Activated CD4-positive, alpha-beta T cell treated with anti-CD3 and anti-CD28 coated beads, Interleukin-2, amount 50 U/mL, for 4 hours (primary cell): ENCODE results near the gene TEAD1.

Experiments used
- DNase-seq, 2 experiments: peaks; one replicate each; pipeline ENCODE4 v3.0.0-alpha.2; 2020

TEAD1 gene

GRCh38 chr11:12715941-12716340 lies 41.7 kb downstream of the TEAD1 start:
- DNase-seq: no peak

DNA sequence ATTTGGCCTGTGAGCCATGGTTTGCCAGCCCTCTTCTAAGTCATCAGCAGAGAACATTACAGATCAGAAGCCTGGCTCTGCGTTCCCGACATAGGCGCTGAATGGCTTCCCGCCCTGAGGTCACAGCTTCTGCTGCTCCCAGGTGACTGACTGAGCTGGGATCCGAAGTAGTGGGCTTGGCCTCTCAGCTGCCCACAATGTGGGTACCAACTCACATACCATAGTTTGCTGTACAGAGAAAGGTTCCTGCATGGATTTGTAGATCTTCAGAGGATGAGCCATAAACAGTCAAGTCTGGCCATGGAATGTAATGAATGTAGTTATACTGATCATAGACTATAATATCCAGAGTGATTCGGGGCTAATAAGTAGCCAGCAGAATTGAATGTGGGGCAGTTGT lies 42.6 kb downstream of the TEAD1 start:
- no peak for DNase-seq

- no peak for DNase-seq
Measured at GRCh38 chr11:12717851-12718291, 43.6 kb downstream of the TEAD1 start.

GRCh38 chr11:12719221-12719620 lies 45.0 kb downstream of the TEAD1 start:
- no peak for DNase-seq

DNA sequence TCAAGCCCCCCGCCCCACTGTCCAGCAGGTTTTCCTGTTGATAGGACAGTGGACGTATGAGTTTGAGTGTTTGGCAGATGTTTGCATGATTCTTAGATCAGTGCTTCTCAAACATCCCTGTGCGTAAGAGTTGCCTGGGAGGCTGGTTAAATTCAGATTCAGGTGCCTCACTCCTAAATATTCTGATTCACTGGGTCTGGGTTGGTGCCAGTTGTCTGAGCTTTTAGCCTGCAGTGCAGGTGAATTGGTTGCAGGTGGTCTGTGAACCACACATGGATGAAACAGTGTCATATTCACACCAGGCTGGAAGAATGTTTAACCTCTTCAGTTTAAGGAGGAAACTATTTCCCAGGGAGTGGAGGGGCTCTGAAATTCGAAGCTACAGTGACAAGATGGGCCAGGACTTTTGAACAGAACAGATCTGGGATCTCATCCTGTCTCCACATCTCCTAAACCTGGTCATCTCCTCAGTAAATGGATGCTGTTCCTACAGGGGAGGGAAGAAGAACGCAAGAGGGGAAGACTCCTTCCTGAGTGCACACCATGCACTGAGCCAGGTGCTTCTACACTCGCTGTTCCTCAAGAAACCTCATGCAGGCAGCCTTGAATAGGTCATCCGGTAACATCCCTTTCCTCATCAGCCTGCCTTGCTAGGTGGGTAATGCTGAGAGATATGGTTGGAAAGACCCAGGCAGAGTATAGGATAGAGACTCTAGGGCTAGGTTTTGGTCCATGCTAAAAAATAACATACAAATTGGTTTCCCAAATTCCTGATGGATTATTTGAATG lies 47.8 kb downstream of the TEAD1 start:
- no peak for DNase-seq

DNA sequence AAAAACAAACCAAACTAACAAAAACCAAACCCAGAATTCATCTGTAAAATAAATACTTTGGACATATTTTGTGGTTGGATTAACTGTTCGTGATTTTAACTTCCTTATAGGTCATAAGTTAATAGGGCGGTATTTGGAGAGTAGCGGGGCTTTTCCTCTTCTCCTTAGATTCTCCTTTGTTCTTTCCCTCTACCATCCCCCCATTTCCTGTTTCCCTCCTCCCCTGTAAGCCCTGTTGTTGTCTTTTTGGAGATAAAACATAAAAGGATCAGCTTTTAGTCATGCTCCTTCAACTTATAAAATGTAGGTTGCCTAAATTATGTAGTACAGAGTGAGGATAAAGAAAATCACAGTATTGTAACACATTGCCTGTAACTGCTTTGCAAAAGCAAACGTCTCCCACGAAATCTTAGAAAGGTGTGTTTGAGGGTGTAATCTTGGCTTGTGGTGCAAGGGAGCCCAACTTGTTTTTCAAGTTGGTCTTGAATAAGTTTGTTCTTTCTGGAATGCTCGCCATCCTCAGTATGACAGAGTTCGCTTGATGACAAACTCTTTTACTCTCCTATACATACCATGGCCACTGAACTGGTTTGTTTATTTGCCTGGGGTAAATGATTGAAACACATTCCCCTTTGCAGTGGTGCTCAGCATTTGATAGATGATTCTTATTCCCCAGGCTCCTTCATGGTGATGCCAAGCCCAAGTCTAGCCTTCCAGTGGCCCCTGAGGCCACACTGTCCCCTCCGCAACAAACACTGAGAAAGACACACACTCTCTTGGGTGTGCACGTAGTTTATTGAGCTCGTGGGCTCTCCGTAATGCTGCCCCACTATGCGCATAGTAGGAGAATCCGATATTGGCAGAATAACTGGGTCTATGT lies 49.4 kb downstream of the TEAD1 start:
- DNase-seq: no peak

DNA sequence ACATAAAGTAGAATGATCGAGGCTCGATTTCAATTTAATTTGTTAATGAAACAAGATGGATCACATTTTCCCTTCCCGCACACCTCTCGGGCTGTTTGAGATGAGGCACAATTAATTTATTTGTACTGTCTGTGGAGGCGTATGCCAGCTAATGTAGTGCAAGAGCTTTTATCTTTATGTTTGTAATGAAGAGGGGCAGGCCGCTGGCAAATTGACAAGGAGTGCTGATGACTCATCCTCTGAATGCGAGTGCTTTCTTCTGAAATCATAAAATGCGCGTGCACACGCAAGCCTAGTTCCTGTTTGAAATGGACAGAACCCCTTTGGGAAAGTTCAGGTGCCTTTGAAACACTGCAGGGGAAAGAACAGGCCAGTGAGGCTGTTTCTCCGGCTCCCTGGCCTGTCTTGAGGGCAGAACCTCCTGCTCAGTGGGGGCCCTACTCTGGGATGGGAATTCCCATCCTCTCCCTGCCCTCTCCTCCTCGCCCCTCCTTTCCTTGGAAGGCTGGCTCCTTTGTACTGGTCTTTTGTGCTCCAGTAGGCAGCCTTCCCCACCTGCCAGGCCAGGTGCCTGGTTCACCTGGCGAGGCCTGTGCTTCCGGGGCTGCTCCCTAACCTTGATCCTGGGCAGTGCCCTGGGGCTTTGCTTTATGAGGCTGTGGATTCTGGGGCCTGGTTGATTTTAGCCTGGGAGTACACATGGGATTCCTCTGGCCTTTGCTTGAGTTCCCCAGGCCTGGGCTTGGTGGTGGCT lies 50.3 kb downstream of the TEAD1 start:
- no peak for DNase-seq

DNA sequence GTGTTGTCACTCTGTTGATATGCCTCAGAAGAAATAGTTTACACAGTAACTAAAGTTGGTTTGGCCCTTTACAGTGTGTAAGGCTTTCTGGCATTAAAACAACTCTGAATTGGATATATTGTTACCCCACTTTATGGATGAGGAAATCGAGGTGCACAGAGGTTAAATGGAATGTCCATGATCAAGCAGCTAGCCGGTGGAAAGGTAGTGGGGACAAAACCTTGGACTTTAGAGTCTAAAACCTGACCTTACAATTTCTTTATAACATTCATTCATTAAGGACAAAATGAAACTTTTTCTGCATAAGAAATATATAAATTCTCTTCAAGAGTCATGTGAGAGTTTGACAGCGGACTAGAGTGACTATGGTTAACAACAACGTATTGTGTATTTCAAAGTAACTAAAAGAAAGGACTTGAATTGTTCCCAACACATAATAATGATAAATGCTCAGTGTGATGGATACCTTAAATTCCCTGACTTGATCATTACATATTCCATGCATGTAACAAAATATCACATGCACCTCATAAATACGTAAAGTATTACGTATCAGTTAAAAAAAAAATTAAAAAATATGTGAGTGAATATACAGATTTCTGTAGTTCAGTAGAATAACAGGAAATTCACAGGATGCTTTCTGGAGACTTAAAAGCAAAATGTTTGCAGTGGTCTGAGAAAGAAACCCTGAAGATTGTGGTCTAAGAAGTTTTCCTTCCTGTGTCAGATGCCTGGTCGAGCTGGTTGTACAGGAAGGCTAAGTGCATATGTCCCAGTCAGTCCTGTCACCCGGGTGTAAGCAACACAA lies 51.0 kb downstream of the TEAD1 start:
- DNase-seq: no peak

DNA sequence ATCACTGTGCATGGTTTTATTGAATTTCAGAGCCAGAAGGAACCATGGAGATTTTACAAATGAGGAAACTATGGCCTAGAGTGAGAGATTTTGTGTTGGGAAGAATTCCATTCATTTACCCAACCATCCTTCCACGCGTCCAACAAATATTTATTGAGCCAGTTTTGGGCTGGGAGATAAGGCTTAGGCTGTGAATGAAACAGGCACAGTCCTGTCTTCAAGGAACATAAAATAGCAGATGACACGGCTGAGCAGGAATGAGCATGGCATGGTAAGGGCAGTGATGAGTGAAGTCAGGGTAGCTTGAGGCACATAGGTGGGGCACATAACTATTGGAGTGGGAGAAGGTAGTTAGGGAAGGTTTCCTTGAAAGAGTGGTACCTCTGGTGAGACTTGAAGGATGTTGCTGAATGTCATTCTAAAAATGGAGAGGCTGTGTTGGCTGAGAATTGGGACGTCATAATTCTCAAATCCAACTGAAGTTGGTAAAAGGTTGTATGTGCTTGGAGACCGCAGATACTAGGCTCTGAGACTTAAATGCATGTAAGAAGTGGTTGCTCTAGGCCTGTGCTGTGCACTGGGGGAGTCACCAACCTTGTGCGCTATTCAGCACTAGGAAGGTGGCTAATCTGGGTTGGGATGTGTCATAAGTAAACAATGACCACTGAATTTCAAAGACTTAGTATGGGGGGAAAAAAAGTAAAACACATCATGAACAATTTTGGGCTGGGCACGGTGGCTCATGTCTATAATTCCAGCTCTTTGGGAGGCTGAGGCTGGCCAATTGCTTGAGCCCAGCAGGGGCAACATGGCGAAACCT lies 51.9 kb downstream of the TEAD1 start:
- DNase-seq: no peak

DNA sequence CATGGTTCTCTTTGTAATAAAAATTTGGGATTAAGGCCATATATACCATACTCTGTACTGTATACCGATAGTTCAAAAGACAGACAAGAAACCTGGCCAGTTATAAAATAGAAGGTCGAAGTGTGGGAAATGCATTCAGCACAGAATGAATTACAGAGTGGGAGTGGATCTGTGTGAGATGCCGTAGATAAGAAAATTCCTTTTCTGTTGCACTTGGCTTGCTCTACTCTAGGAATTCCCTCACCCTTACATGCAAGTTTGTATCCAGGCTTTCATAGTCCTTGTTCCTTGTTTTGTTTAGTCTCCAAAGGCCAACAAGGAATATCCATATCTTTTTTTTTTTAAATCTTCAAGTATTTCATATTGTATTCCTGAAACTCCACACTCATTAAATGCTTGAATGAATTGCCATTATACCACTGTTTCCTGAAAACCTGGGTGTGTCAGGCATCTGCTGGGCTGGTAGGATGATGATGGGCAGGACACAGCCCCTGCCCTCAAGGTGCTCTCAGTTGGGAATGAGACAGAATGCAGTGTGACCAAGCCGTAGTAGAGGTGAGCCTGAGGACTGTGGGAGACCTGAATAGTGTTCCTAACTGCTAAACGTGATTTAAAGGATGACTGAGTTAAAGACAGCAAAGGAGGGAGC lies 53.5 kb downstream of the TEAD1 start:
- DNase-seq: no peak

DNA sequence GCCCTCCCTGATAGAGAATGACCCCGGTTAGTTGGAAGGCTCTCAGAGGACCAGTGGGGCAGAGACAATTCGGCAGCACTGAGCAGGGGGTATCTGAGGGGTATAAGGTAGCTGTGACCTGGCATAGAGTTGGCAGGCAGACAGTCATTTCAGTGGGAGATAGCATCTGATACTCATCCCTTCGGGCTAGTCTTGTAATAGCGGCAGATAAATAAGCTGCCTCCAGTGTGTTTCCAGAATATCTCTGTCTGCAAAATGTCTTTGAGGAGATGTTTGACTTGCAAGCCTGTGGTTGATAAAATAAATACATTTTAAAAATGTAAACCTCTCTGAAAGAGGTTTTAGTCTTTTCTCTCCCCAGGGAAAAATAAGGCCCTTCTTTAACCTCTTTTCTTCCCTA lies 54.2 kb downstream of the TEAD1 start:
- no peak for DNase-seq

DNA sequence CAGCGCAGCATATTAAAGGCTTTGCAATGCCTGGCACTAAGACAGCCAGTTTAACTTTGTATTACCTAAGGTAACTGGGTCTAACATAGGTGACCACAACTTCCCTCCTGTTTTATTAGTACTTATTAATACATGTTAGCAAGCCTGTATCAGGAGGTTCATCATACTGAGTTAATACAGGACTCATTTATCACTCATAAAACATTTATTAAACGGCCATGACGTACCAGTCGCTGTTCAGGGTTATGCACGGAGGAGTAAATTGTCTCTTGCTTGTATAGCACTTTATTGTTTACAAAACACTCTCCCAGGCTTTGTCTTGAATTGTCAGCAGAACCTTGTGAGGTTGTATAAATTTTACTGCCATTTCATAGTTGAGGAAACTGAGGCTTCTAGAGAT lies 55.7 kb downstream of the TEAD1 start:
- no peak for DNase-seq

DNA sequence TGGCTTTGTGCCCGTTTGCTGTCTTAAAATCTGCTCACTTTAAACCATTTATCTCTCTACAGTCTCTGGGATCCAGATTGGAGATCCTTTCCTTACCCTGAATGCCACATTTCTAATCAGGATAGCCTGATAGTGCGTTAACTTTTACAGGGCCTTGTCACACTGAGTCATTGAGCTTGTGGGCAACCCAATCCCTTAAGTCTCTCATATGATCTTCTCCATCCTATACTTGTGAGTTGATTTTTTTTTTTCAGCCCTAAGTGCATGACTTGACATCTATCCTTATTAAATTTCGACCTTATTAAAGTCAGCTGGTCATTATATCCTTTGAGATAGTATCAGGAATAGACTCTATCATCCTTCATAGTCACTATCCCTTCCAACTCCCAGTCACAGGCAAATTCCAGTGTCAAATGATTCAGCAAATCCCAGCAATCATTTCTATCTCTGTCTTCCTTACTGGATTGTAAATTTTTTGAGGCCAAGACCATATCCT lies 57.7 kb downstream of the TEAD1 start:
- DNase-seq: no peak

- DNase-seq: no peak
Measured at GRCh38 chr11:12733091-12733490, 58.9 kb downstream of the TEAD1 start.

DNA sequence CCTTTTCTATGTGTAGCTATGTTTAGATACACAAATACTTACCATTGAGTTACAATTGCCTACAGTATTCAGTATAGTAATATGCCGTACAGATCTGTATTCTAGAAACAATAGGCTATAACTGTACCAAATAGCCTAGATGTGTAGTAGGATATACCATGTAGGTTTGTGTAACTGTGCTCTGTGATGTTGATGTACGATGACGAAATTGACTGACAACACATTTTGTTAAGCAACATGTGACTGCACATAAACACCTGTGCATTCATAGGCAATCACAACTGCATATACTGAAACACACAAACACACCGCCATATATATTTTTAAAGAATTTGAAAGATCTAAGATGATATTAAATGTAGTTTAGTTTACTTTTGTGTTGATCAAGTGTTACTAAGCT lies 60.4 kb downstream of the TEAD1 start:
- no peak for DNase-seq

DNA sequence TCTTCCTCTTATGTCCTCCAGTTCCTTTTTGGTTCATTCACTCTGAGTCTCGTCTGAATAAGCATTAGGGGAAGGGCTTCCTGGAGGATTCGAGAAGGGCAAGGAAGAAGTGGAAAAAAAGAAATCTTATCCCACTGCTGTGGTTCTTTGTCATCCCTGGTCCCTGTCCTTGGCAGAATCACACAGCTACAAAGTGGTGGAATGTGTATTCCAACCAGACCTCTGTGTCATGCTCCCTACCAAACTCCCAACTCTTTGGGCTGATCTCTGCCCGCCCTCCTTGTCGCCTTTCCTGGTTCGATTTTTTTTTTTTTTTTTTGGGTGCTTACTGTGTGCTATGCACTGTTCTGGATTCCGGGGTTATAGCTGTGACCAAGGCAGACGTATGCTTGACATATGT lies 61.0 kb downstream of the TEAD1 start:
- no peak for DNase-seq

- DNase-seq: no peak
Measured at GRCh38 chr11:12737024-12737423, 62.8 kb downstream of the TEAD1 start.

GRCh38 chr11:12741671-12742216 lies 67.5 kb downstream of the TEAD1 start:
- no peak for DNase-seq

DNA sequence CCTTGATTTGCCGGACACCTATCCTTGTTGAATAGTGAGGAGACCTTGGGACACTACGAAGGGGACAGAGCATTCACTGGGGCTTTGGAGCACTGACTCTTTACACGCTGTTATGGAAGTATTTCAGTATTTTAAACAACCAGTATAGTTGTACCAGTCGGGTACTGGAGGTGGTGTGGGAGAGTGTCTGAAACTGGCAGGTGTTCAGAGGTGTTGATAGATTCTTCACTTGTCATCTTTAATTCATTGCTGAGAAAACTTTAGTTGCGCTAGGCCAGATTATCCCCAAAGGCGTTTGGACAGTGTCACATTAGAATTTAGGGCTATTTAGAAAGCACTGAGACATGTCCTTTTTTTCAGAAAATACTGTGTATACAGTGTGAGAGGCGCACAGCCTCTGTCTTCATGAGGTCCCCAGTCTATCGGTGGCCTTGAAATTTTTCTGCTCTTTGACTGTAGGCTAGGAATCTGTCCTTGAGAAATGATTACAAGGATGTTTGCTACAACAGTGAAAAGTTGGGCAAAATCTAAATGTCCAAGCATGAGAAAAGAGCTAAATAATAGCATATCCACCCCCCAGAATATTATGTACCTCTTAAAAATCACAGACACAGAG lies 69.7 kb downstream of the TEAD1 start:
- no peak for DNase-seq
